ELR (cell line): ENCODE results near the gene OVOL3.
"Not testable (repeated sequence)": the region's sequence is repeated elsewhere in the genome, so short reads cannot be mapped to it uniquely, and the experiment has no call there.

Source experiments
- DNase-seq: peaks from one replicate; pipeline ENCODE4 v3.0.0-alpha.2; 2015; ENCODE audit warnings: low read depth

OVOL3 gene

GRCh38 chr19:36110487-36111199, at the start of gene OVOL3:
Gene OVOL3 (plus strand): TSS chr19:36111143. CDS start chr19:36111203, 60 bp downstream.
- no peak for DNase-seq

- DNase-seq, result no peak
Measured at GRCh38 chr19:36061367-36061766, 49.6 kb upstream of the OVOL3 start.

GRCh38 chr19:36064826-36065225, 46.1 kb upstream of the OVOL3 start:
- no peak for DNase-seq

GRCh38 chr19:36067681-36068080, 43.3 kb upstream of the OVOL3 start:
- no peak for DNase-seq

- DNase-seq, result not testable (repeated sequence)
Measured at GRCh38 chr19:36068810-36069499, 42.0 kb upstream of the OVOL3 start.

GRCh38 chr19:36072081-36072480, 38.9 kb upstream of the OVOL3 start:
- DNase-seq, result no peak

- no peak for DNase-seq
Measured at GRCh38 chr19:36073121-36073876, 37.6 kb upstream of the OVOL3 start.

GRCh38 chr19:36079389-36079945, 31.5 kb upstream of the OVOL3 start:
- no peak for DNase-seq

GRCh38 chr19:36081385-36081784, 29.6 kb upstream of the OVOL3 start:
- no peak for DNase-seq

GRCh38 chr19:36081894-36082293, 29.0 kb upstream of the OVOL3 start:
- no peak for DNase-seq

- DNase-seq, result no peak
Measured at GRCh38 chr19:36082916-36083315, 28.0 kb upstream of the OVOL3 start.

GRCh38 chr19:36084231-36085009, 26.5 kb upstream of the OVOL3 start:
- DNase-seq, result no peak

GRCh38 chr19:36086326-36086725, 24.6 kb upstream of the OVOL3 start:
- DNase-seq, result no peak

- no peak for DNase-seq
Measured at GRCh38 chr19:36089847-36090246, 21.1 kb upstream of the OVOL3 start.

GRCh38 chr19:36090910-36091695, 19.8 kb upstream of the OVOL3 start:
- no peak for DNase-seq

- DNase-seq, result no peak
Measured at GRCh38 chr19:36092566-36092965, 18.4 kb upstream of the OVOL3 start.

- no peak for DNase-seq
Measured at GRCh38 chr19:36093146-36093662, 17.7 kb upstream of the OVOL3 start.

GRCh38 chr19:36093687-36094086, 17.3 kb upstream of the OVOL3 start:
- DNase-seq, result no peak

GRCh38 chr19:36097036-36097435, 13.9 kb upstream of the OVOL3 start:
- DNase-seq, result no peak

GRCh38 chr19:36099166-36099785, 11.7 kb upstream of the OVOL3 start:
- no peak for DNase-seq
